CD4-positive, alpha-beta T cell treated with Interleukin-4 for 1 hour (primary cell): ENCODE data around the gene KRTAP10-11.
"Not testable (repeated sequence)": the region's sequence is repeated elsewhere in the genome, so short reads cannot be mapped to it uniquely, and the experiment has no call there.

Experiments
- DNase-seq, 2 donors: peaks; one replicate each; pipeline ENCODE4 v3.0.0-alpha.2; 2020 to 2022

Gene KRTAP10-11, protein sequence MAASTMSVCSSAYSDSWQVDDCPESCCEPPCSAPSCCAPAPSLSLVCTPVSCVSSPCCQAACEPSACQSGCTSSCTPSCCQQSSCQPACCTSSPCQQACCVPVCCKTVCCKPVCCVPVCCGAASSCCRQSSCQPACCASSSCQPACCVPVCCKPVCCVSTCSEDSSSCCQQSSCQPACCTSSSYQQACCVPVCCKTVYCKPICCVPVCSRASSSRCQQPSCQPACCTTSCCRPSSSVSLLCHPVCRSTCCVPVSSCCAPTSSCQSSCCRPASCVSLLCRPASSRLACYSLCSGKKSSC

DNA sequence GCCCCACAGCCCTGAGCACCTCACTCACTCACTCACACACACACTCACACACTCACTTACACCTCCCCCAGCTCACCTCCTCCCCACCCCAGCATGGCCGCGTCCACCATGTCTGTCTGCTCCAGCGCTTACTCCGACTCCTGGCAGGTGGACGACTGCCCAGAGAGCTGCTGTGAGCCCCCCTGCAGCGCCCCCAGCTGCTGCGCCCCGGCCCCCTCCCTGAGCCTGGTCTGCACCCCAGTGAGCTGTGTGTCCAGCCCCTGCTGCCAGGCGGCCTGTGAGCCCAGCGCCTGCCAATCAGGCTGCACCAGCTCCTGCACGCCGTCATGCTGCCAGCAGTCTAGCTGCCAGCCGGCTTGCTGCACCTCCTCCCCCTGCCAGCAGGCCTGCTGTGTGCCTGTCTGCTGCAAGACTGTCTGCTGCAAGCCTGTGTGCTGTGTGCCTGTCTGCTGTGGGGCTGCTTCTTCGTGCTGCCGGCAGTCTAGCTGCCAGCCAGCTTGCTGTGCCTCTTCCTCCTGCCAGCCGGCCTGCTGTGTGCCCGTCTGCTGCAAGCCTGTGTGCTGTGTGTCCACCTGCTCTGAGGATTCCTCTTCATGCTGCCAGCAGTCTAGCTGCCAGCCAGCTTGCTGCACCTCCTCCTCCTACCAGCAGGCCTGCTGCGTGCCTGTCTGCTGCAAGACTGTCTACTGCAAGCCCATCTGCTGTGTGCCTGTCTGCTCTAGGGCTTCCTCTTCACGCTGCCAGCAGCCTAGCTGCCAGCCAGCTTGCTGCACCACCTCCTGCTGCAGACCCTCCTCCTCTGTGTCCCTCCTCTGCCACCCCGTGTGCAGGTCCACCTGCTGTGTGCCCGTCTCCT lies at the start of gene KRTAP10-11:
Gene KRTAP10-11 (plus strand): TSS at position 49 of the 856 bp plus-strand sequence. CDS start 45 bp downstream, at position 94.
- not testable (repeated sequence) for DNase-seq

DNA sequence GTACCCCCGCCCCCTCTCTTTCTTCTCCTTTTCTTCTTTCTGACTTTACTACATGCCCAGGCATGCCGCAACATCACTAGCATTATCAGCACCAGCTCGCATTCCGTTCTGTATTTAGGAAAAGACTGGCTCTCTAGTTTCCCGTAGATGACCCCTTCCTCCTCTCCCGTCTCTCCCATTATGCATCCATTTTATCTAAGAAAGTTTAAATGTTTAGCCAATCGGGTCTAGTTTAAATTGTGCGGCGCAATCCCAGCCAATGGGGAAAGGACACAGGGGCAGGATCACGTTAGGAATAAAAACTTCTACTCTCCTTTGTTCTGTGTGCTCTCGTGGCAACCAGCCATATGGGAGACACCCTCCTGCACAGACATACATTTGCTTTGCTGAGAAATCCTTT lies 48.2 kb upstream of the KRTAP10-11 start:
- DNase-seq = no peak

DNA sequence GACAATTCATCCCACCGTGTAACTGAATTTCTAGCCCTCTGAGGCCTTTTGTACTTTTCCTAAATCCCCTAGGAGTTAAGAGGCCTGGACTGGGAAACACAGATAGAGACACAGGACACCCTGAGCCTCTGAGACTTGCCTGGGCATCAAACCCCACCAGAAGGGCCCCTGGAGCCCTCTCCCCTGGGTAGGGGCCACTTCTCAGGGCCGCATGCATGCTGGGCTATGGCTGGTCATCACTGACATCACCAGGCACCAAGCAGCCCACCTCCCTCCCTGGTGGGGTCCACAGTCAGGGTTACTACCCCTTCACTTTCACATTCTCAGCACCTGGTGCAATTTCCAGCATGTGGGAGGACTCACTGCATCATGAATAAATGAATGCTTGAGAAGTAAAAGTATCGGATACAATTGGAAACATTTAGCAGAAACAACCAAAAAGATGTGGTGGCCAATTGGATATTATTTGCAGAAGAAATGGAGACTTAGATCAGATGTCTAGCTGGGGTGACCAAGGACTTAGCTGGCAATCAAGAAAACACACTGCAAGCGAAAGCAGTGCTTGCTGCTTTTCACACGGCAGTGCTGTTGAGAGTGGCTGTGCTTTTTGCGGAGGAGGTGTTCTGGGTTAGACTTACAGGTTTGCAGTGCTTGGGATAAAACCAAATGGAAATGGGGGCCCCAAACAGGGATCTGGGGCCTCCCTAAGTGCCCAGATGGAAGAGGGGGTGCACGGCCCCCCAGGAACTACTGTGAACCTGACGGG lies 46.8 kb upstream of the KRTAP10-11 start:
- DNase-seq = no peak

DNA sequence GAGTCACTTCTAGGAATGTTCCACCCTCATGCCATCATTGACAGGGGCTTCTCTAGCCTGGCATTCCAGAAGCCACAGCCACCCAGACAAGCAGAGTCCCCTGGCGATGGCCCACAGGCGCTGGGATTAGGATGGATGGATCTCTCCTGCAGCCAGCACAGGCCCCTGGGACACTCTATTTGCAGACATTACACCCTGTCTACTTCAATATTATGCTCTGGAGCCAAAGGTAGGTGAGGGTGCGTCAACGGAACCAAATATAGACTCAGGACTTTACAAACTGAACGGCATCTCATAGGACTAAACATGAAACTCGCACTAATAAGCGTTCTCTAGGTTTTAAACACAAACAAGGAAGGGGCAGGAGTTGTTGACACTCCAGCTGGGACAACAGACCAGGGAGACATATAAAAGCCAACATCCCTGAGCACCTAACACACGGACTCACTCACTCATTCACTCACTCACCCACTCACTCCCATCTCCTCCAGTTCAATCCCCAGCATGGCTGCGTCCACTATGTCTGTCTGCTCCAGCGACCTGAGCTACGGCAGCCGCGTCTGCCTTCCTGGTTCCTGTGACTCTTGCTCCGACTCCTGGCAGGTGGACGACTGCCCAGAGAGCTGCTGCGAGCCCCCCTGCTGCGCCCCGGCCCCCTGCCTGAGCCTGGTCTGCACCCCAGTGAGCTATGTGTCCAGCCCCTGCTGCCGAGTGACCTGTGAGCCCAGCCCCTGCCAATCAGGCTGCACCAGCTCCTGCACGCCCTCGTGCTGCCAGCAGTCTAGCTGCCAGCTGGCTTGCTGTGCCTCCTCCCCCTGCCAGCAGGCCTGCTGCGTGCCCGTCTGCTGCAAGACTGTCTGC lies 45.9 kb upstream of the KRTAP10-11 start, which contains the start of gene KRTAP10-7:
Gene KRTAP10-7 (plus strand): TSS at position 480 of the 861 bp plus-strand sequence. CDS start 25 bp downstream, at position 505.
- not testable (repeated sequence) for DNase-seq

DNA sequence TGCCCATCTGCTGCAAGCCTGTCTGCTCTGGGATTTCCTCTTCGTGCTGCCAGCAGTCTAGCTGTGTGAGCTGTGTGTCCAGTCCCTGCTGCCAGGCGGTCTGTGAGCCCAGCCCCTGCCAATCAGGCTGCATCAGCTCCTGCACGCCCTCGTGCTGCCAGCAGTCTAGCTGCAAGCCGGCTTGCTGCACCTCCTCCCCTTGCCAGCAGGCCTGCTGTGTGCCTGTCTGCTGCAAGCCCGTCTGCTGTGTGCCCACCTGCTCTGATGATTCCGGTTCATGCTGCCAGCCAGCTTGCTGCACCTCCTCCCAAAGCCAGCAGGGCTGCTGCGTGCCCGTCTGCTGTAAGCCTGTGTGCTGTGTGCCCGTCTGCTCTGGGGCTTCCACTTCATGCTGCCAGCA lies 45.1 kb upstream of the KRTAP10-11 start:
- not testable (repeated sequence) for DNase-seq

DNA sequence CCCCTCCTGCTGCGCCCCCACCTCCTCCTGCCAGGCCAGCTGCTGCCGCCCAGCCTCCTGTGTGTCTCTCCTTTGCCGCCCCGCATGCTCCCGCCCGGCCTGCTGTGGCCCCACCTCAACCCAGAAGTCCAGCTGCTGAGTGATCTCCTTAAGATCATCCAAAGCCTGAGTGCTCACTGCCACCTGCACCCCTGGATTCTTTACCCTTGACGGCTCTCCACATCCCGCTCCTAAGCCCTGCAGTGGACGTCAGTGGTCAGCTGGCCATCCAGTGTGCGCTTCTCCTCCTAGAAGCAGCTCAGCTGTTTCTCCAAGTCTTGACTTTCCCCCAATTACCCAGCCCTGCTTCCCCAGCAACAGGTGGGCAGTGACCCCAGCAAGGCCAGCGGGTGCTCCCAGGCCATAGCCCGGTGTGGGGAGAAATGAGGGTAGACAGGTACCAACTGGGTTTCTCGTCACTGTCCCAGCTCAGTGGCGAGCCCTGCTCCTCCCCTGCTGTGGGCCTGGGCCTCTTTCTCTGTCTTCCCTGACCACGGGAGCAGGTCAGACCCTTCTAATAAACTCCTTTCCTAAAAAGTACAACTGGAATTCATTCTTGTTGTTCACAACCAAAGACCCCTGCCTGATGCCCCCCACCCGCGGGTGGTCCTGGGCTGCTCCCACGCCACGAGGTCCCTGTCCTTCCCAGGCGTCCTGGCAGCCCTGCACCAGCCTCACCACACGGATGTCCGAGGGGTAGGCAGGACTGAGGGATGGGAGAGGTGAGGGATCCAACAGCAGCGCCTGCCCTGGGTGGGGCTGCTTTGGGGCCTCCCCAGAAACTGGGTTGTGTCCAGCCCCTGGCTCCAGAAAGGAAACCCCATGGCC lies 44.4 kb upstream of the KRTAP10-11 start:
- no peak for DNase-seq

DNA sequence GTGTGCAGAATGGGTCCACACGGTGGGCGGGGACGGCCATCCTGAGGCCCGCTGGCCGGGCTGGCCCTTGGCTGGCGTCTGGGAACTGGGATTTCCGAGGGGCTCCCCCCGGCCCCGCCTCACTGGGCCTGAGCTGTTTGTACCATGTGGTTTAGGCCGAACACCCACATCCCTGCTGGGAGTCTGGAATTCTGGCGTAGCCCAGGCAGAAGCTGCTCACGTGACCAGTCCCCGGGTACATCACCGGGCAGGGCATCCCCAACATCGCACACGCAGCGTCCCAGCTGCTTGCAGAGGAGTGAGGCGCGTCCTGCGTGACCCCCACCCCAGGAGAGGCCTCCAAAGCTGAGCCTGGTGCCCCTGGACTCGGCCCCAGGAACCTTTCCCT lies 43.8 kb upstream of the KRTAP10-11 start:
- no peak for DNase-seq

DNA sequence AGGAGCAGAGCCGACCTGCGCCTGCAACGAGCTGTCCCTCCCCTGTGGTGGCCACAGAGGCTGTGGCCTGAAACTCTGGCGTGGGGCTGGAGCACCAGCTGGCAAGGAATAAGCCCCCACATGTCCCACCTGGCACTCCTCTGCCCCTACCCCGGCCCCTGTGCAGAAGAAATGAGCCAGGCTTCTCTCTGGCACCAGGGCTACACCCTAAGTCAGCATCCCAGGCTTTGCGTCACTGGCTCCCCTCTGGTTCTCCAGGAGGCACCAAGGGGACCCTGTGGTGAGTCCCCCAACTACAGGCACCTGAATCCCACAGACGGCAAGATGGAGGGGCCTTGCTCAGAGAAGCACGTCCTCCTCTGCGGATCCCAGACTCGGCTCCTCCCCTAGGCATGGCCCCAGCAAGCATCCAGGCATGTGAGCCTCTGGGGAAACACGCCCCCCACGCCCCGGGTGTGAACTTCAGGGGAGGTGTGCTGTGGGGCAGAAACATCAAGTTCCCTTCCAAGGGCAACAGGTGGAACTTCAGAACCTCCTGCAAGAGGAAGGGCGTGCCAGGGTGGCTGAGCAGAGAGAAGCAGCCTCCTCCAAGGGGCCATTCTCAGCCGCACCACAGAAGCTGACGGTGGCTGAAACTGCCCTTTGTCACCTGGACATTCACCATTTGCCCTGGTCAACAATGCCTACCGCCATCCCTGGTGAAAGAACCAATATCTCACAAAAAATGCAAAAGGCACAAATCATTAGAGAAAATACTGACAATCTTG lies 42.9 kb upstream of the KRTAP10-11 start:
- no peak for DNase-seq

DNA sequence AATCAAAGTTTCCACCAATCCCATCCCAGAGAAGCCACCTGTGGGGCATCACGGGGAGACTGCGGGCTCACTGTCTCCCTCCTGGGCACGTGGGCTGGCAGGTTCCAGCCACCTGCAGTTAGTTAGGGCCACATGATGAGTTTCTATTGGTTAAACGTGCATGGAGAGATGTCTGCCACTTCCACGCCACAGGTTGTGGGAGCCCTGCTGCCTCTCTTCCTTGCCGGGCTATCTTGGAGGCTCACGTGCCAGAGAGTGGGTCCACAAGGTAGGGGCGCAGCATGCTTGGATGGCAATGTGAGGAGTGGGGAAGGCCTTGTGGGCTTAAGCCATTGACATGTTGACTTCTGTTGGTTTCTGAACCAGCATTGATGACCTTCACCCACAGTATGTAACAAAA lies 42.3 kb upstream of the KRTAP10-11 start:
- DNase-seq = no peak

DNA sequence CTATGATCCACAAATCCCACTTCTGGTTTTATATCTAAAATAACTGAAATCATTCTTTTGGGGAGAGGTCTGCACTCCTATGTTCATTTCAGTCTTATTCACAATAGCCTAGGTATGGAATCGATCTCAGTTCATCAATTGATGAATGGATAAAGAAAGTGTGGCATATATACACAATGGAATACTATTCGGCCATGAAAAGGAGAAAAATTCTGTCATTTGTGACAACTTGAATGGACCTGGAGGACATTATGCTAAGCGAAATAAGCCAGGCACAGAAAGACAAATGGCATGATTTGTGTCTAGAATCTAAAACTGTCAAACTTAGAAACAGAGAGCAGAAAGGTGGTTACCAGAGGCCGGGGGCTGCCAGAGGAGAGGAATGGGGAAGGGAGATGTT lies 39.7 kb upstream of the KRTAP10-11 start:
- no peak for DNase-seq

DNA sequence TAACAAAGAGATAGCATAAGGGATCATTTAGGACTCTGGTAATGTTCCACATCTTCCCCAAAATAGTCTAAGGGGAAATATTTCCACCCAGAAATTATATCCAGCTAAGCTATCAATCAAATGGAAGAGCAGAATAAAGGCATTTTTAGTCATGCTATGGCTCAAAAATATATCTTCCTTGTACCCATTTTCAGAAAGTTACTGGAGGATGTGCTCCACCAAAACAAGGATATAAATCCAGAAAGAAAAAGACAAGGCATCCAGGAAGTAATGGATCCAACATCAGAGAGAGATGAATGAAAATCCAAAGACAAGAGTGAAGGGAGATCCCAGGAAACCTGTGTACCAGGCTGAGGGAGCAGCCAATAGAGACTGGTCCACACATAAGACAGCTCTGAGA lies 37.0 kb upstream of the KRTAP10-11 start:
- no peak for DNase-seq

DNA sequence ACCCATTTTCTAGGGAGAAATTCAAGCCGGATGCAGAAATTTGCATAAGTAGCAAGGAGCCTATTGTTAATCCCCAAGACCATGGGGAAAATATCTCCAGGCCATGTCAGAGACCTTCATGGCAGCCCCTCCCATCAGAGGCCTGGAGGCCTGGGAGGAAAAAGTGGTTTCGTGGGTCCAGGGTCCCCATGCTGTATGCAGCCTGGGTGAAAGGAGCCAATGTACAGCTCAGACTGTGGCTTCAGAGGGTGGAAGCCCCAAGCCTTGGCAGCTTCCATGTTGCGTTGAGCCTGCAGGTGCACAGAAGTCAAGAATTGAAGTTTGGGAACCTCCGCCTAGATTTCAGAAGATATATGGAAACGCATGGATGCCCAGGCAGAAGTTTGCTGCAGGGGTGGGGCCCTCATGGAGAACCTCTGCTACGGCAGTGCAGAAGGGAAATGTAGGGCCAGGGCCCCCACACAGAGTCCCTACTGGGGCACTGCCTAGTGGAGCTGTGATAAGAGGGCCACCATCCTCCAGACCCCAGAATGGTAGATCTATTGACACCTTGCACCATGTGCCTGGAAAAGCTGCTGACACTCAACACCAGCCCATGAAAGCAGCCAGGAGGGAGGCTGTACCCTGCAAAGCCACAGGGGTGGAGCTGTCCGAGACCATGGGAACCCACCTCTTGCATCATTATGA lies 35.9 kb upstream of the KRTAP10-11 start:
- not testable (repeated sequence) for DNase-seq

DNA sequence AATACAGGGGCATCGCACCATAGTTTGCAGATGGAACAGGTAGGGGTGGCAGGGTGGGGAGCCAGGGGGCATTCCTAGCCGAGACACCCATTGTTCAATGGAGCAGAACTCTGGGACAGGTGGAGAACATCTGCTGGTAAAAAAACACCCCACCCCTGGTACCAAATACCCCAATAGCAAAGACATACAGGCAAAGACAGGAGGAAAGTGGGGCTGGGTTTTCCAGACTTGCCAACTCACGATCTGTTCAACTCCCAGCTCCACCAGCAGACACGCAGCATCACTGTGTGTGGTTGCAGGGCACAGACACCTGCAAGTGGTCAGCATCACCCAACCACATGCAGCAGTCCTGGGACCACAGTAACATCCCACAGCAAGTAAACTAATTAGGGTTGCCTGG lies 34.7 kb upstream of the KRTAP10-11 start:
- no peak for DNase-seq

DNA sequence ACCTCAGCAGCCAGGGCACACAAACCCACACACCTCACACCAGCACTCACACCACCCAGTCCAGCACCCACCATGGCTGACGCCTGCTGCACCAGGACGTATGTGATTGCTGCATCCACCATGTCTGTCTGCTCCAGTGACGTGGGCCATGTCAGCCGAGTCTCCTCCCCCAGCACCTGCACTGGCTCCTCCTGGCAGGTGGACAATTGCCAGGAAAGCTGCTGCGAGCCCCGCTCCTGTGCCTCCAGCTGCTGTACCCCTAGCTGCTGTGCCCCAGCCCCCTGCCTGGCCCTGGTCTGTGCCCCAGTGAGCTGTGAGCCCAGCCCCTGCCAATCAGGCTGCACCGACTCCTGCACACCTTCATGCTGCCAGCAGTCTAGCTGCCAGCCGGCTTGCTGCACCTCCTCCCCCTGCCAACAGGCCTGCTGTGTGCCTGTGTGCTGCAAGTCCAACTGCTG lies 34.2 kb upstream of the KRTAP10-11 start, which contains the start of gene KRTAP10-8:
Gene KRTAP10-8 (plus strand): TSS at position 51 of the 458 bp plus-strand sequence. CDS start 22 bp downstream, at position 73.
- no peak for DNase-seq

DNA sequence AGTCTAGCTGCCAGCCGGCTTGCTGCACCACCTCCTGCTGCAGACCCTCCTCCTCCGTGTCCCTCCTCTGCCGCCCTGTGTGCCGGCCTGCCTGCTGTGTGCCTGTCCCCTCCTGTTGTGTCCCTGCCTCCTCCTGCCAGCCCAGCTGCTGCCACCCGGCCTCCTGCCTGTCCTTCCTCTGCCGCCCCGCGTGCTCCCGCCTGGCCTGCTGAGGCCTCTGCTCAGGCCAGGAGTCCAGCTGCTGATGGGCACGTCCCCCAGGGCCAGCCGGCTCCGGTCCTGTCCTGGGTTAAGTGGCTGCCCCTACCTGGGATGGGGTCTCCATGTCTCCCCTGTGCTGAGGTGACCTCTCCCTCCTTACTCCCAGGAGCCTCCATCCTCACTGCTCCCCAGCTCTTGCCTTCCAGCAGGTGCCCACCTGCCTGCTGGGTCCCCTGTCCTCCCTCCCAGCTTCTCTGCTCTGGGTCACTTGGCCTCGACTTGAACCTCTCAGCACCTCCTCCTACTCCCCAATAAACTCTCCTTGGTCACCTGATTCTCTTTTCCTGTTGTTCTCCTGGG lies 33.5 kb upstream of the KRTAP10-11 start:
- no peak for DNase-seq

DNA sequence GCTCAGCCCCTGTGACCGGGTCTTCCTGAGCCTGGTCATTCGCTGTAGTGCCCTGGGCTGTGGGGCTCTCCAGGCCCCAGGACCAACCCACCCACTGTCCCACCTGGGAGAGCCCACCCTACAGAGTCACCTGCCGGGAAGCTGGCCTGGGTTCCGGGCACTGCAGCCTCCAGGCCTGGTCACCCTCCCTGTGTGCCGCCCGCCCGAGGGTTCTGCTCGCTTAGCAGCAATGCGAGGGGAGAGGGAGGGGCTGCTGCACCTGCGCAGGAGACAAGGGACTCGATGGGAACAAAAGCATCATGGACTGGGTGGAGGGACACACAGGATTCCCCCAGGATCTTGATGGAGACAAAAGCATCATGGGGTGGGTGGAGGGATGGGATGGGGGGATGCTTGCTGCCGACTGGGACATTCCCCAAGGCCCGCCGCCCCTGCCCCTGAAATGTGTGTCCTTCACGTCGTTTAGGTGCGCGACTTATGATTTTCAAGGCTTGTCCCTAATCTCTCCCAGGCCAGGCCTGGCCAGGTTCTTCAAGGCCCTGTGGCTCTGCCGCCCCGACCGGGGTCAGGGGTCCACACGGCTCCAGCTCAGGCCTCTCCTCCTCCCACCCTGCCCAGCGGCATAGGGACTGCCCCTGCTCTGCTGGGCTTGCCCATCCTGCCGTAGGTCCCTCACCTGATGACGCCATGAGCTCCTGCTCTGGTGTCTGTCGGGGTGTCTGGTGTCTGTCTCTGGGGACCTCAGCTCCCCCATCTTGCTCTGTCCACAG lies 32.6 kb upstream of the KRTAP10-11 start:
- no peak for DNase-seq

DNA sequence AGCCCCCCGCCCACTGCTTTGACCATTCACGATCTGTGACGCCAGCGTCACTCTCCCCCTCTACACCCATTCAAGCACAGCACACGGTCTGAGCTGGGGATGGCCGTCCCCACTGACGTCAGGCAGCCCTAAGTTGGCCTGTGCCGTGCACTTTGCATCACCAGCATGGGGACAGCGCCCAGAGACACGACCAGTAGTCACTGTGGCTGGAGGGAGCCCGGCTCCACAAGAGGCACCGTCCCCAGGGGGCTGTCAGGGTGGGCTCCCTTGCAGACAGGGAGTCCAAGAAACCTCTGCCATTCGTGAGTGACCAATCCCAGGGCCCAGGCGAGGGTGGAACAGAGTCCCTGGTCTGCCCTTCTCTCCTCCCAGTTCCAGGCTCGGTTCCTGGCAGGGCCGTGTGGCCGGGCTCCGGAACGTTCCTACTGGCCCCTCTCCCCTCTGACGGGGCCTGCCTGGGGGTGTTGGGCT lies 32.0 kb upstream of the KRTAP10-11 start:
- DNase-seq = no peak

DNA sequence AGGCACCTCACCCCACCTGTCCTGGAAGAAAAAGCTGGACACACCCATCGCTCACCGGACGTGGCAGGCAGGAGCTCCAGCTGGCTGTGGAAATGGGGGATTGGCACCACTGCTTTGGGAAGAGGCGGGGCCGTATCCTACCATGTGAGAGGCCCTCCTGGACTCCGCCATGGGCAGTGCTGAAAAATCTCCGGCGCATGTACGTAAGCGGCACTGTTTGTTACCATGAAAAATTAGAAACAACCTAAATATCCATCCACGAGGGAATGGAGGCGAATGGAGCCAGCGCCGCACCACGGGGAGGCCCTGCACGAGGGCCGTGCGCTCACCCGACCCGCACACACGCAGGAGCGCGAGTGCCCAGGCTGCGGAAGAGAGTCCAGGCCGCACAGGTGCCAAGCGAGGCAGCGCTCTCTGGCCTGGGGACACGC lies 31.2 kb upstream of the KRTAP10-11 start:
- no peak for DNase-seq
